ENCODE data around the gene FRMD1.

FRMD1 gene

GRCh38 chr6:168022488-168023321 lies 56.3 kb downstream of the FRMD1 start:
- DNase-seq = no peak

- DNase-seq = no peak
These were observed 57.4 kb downstream of the FRMD1 start for GRCh38 chr6:168021581-168021980.

- no peak for DNase-seq
These were observed 58.8 kb downstream of the FRMD1 start for GRCh38 chr6:168020242-168020641.

- DNase-seq = no peak
These were observed 60.3 kb downstream of the FRMD1 start for GRCh38 chr6:168018664-168019063.

- DNase-seq = no peak
These were observed 61.4 kb downstream of the FRMD1 start for GRCh38 chr6:168017629-168018028.

GRCh38 chr6:168016721-168017525 lies 62.1 kb downstream of the FRMD1 start:
- DNase-seq = no peak

GRCh38 chr6:168016176-168016620 lies 62.8 kb downstream of the FRMD1 start:
- no peak for DNase-seq

- DNase-seq = no peak
These were observed 63.4 kb downstream of the FRMD1 start for GRCh38 chr6:168015482-168016175.

- DNase-seq = no peak
These were observed 64.0 kb downstream of the FRMD1 start for GRCh38 chr6:168015009-168015408.

GRCh38 chr6:168014428-168014827 lies 64.6 kb downstream of the FRMD1 start:
- no peak for DNase-seq

- DNase-seq = no peak
These were observed 65.6 kb downstream of the FRMD1 start for GRCh38 chr6:168013250-168013915.

- DNase-seq = no peak
These were observed 66.4 kb downstream of the FRMD1 start for GRCh38 chr6:168012431-168013249.

GRCh38 chr6:168011291-168011690 lies 67.7 kb downstream of the FRMD1 start:
- no peak for DNase-seq

- DNase-seq = no peak
These were observed 69.7 kb downstream of the FRMD1 start for GRCh38 chr6:168009331-168009730.

GRCh38 chr6:168007592-168008338 lies 71.2 kb downstream of the FRMD1 start:
- no peak for DNase-seq

- no peak for DNase-seq
These were observed 73.2 kb downstream of the FRMD1 start for GRCh38 chr6:168005796-168006195.

- no peak for DNase-seq
These were observed 74.1 kb downstream of the FRMD1 start for GRCh38 chr6:168004945-168005344.

- no peak for DNase-seq
These were observed 75.0 kb downstream of the FRMD1 start for GRCh38 chr6:168004023-168004422.

Measured in NCI-H2171 treated with DMSO at 0.1 percent for 48 hours (cell line).